ENCODE measurements around the gene VANGL1. TPM values are rescaled to one million over a fixed set of nuclear protein-coding genes. Genes with fewer than 3 reads are reported as not detected.

VANGL1 gene
- total RNA-seq, 4 donors from 2014 or later, result 14.3 to 20.4 (median 17.3) TPM

DNA sequence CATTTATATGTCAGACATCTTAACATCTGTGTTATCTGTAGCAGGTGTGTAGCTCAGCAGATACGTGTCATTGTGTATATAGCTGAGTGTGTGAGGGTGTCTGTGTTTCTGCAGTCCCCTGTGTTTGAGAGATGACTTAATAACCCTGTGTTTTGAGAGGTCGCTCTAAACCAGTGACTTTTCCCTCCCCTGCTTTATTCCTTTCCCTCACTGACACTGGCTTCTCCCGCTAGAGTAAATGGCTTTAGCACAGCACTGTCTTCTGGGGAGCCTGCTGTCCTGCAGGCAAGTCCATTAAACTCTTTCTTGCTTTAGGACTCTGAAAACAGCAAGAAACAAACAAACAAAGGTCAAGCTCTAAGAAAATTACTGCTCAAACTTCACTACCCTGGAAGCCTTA lies 53.0 kb downstream of the VANGL1 start:
- Histone ChIP-seq H3K27ac (no peak overlapping the region), H3K9me3 (no peaks in the 10 kb centered on the region), H3K36me3 (peaks cover 0 to 34% (median 6%) of the 10 kb centered on the region in 3 donors), H3K4me1 (no peaks in the 10 kb centered on the region), H3K27me3 (no peaks in the 10 kb centered on the region), H3K4me3 (no peak overlapping the region)
- DNase-seq, result no peak
- intact Hi-C loops (cut with DNase I), result no loop called here
- TF ChIP-seq POLR2A (IDR thresholded peaks at IDR 0.05), result no peak
- TF ChIP-seq, protein P1, sequence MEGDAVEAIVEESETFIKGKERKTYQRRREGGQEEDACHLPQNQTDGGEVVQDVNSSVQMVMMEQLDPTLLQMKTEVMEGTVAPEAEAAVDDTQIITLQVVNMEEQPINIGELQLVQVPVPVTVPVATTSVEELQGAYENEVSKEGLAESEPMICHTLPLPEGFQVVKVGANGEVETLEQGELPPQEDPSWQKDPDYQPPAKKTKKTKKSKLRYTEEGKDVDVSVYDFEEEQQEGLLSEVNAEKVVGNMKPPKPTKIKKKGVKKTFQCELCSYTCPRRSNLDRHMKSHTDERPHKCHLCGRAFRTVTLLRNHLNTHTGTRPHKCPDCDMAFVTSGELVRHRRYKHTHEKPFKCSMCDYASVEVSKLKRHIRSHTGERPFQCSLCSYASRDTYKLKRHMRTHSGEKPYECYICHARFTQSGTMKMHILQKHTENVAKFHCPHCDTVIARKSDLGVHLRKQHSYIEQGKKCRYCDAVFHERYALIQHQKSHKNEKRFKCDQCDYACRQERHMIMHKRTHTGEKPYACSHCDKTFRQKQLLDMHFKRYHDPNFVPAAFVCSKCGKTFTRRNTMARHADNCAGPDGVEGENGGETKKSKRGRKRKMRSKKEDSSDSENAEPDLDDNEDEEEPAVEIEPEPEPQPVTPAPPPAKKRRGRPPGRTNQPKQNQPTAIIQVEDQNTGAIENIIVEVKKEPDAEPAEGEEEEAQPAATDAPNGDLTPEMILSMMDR (IDR thresholded peaks at IDR 0.05), result no peak
- 87 to 89% methylated on average over 3 of the region's 3 CpGs for WGBS, 2 donors

DNA sequence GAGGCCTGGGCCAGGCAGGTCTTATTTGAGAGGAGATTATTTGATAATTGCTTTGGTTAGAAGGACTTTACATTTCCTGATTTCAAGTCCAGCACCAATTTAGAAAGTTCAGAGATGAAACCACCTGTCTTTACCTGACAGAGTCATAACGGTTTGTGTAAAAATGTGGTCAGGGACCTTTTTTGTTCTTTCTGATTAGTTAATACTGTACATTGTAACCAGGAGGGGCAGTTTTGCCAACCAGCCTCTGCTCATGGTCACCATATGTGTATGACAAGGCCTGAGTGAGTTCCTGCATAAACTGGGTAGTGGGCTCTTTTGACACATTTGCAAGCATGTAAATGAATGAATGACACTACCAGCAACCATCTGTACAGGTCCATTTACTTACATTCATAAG lies 55.8 kb downstream of the VANGL1 start:
- H3K9me3 ChIP-seq, result no peaks in the 10 kb centered on the region
- WGBS, 2 donors, result 73 to 79% methylated on average over 1 of the region's 1 CpG
- no peak overlapping the region for H3K27ac ChIP-seq
- H3K36me3 ChIP-seq, result peaks cover 0 to 6% (median 0%) of the 10 kb centered on the region in 3 donors
- intact Hi-C loops (cut with DNase I), result no loop called here
- H3K27me3 ChIP-seq, result no peaks in the 10 kb centered on the region
- H3K4me1 ChIP-seq, result no peaks in the 10 kb centered on the region
- no peak for DNase-seq
- H3K4me3 ChIP-seq, result no peak overlapping the region
- TF ChIP-seq, protein P1 (IDR thresholded peaks at IDR 0.05), result no peak
- TF ChIP-seq POLR2A (IDR thresholded peaks at IDR 0.05), result no peak

DNA sequence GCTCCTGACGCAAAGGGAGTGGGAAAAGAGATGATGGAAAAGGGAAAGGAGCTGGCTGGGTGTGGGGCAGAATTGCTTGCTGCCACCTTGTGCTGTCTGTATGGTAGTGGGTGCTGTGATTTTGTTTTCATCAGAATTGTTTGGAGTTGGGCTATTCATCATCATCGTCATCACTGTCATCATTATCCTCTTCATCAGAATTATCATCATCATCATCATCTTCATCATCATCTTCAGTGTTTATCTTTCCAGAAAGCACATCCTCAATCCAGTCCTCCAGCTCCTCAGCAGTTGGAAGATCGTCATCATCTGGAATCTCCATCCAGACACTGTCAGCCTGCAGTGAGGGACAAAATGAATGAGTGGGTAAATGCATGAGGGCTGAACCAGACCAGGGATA lies 59.3 kb downstream of the VANGL1 start:
- Histone ChIP-seq H3K4me3 (no peak overlapping the region), H3K27me3 (no peaks in the 10 kb centered on the region), H3K36me3 (no peaks in the 10 kb centered on the region), H3K27ac (no peak overlapping the region), H3K4me1 (peaks cover 4 to 15% (median 7%) of the 10 kb centered on the region in 3 donors), H3K9me3 (no peaks in the 10 kb centered on the region)
- no peak for TF ChIP-seq POLR2A (IDR thresholded peaks at IDR 0.05)
- TF ChIP-seq, protein P1 (IDR thresholded peaks at IDR 0.05), result no peak
- intact Hi-C loops (cut with DNase I), result loop anchor here (10.0 kb wide), 1 partner anchor 86 kb away; no protein-coding TSS in a partner anchor
- DNase-seq, result no peak
- WGBS, 2 donors, result 51 to 78% methylated on average over 2 to 3 of the region's 3 CpGs

DNA sequence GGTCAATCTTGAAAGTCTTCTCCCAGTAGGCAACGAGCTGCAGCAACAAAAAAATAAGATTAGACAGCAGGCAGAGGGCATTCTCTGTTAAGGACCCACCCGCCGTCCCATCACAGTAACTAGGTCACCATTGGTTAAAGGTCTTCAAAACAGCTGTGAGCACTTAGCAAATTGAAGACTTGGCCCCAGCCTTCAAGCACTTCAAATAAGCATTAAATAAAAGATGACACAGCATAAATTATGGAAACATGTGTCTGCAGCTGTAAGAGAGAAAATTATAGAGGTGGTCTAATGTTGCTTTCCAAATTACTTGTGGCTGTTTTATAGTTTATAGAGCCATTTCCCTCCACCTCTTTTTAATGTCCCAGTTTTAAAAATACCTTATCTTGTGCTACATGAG lies 61.2 kb downstream of the VANGL1 start:
- Histone ChIP-seq H3K36me3 (no peaks in the 10 kb centered on the region), H3K4me1 (peaks cover 7 to 27% (median 16%) of the 10 kb centered on the region in 3 donors), H3K27me3 (no peaks in the 10 kb centered on the region), H3K9me3 (no peaks in the 10 kb centered on the region), H3K27ac (no peak overlapping the region), H3K4me3 (no peak overlapping the region)
- intact Hi-C loops (cut with DNase I), result loop anchor here (10.0 kb wide), 1 partner anchor 88 kb away; no protein-coding TSS in a partner anchor
- DNase-seq, result no peak
- WGBS, 2 donors, result 58 to 77% methylated on average over 3 of the region's 3 CpGs
- TF ChIP-seq POLR2A (IDR thresholded peaks at IDR 0.05), result no peak
- TF ChIP-seq, protein P1 (IDR thresholded peaks at IDR 0.05), result no peak

DNA sequence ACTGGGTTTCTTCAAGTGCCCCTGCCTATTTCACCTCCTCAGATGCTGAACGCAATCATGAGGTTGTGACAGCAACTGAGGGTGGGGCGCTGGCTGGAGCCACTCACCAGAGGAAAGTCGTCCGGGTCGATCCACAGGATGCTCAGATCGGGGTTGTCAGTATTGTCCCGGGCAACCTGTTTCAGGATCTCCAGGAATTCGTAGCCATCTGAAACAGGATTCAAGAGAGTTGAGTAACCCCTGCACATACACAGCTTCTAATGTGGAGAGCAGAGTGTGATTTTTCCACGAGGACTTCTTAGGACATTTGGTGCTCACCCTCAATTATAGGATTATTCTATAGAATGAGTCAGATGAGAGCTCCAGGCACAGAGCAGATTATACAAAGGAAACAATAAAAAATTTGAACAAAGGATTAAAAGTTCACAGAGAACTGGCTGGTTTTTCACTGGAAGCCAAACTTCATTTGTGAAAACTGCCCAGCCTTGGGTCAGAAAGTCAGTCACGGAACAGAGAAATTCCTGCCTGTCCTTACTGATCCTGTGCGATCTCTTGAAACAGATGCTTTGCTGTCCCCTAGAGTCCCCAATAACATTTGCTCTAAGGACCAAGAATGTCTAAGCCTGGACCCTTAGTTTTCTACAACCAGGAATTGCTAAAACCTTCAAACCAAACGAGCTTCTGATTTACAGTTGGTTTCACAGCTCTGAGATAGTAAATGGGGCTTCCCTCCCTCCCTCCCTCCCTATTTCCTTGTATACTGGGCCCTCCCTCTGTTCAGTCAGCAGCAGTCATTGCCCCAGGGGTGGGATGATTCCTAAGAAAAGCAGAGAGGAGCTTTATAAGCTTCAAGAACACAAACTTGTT lies 63.5 kb downstream of the VANGL1 start:
- no peaks in the 10 kb centered on the region for H3K9me3 ChIP-seq
- H3K27me3 ChIP-seq, result peaks cover 0 to 6% (median 0%) of the 10 kb centered on the region in 4 donors
- WGBS, 2 donors, result 44 to 48% methylated on average over 10 to 12 of the region's 12 CpGs
- DNase-seq, result no peak
- H3K4me3 ChIP-seq, result no peak overlapping the region
- peaks cover 7 to 27% (median 16%) of the 10 kb centered on the region in 3 donors for H3K4me1 ChIP-seq
- peak overlapping the region in 3 of 4 donors; percentile 30 to 61 (median 33) for H3K27ac ChIP-seq
- no peaks in the 10 kb centered on the region for H3K36me3 ChIP-seq
- TF ChIP-seq POLR2A (IDR thresholded peaks at IDR 0.05), result no peak
- TF ChIP-seq, protein P1 (IDR thresholded peaks at IDR 0.05), result no peak
- intact Hi-C loops (cut with DNase I), result loop anchor here (10.0 kb wide), 1 partner anchor 91 kb away; no protein-coding TSS in a partner anchor

Data from esophagus squamous epithelium (tissue), 5 donors.